Breast epithelium (tissue), 3 donors: Measurements from ENCODE around the gene HRH3.

Experiments used
- POLR2A ChIP-seq: fragments of 450-650 bp; IDR thresholded peaks from one replicate; pipeline ENCODE4 v1.6.1; 2016; ENCODE audit warnings: antibody characterized with exemption, mild to moderate bottlenecking, moderate library complexity
- TF ChIP-seq, protein P1 (sequence below), 3 donors: fragments of 450-650 bp; IDR thresholded peaks; one replicate each; pipeline ENCODE4 v1.5.1; 2016 to 2017; ENCODE audit warnings: antibody characterized with exemption in 3 of 3, mild to moderate bottlenecking in 3 of 3, moderate library complexity in 3 of 3

DNA sequence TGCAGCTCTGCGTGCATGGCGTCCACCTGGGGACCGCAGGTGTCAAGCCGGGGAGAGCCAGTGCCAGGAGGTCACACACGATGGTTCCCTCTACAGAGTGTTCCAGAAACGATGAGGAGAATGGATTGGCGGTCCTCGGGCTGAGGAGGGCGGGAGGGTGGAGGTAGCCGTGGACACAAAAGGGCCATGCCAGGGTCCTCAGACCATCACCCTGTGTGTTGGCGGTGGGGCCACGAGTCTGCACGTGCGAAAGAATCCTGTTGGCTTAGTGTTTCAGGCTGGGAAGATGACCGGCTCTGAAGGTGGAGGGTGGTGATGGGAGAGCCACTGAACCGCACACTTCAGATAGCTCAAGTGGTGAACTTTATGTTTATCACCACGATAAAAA, 13.7 kb downstream of the HRH3 start:
- TF ChIP-seq POLR2A: no peak
- TF ChIP-seq, protein P1, sequence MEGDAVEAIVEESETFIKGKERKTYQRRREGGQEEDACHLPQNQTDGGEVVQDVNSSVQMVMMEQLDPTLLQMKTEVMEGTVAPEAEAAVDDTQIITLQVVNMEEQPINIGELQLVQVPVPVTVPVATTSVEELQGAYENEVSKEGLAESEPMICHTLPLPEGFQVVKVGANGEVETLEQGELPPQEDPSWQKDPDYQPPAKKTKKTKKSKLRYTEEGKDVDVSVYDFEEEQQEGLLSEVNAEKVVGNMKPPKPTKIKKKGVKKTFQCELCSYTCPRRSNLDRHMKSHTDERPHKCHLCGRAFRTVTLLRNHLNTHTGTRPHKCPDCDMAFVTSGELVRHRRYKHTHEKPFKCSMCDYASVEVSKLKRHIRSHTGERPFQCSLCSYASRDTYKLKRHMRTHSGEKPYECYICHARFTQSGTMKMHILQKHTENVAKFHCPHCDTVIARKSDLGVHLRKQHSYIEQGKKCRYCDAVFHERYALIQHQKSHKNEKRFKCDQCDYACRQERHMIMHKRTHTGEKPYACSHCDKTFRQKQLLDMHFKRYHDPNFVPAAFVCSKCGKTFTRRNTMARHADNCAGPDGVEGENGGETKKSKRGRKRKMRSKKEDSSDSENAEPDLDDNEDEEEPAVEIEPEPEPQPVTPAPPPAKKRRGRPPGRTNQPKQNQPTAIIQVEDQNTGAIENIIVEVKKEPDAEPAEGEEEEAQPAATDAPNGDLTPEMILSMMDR (IDR thresholded peaks at IDR 0.05): no peak
